ENCODE data around the gene NLRX1. TPM values are rescaled to one million over a fixed set of nuclear protein-coding genes. Genes with fewer than 3 reads are reported as not detected.

NLRX1 gene
- total RNA-seq, 1 experiment from 2014 or later = 6.7 TPM

GRCh38 chr11:119178166-119178680 is 9.7 kb downstream of the NLRX1 start:
- no TSS peak for BruUV-seq (replicated peaks)
- H3K36me3 Mint-ChIP-seq (ENCODE audit: insufficient read depth, unreplicated experiment) = no peaks in the 10 kb centered on the region
- CTCF ChIA-PET = no interaction called here
- intact Hi-C loops (cut with micrococcal nuclease; ENCODE audit: unreplicated experiment) = no loop called here
- no peaks in the 10 kb centered on the region for H3K4me1 Mint-ChIP-seq (ENCODE audit: low read depth, unreplicated experiment)
- no peaks in the 10 kb centered on the region for H3K9me3 Mint-ChIP-seq (ENCODE audit: low read depth, unreplicated experiment)
- TF ChIP-seq, protein P1, sequence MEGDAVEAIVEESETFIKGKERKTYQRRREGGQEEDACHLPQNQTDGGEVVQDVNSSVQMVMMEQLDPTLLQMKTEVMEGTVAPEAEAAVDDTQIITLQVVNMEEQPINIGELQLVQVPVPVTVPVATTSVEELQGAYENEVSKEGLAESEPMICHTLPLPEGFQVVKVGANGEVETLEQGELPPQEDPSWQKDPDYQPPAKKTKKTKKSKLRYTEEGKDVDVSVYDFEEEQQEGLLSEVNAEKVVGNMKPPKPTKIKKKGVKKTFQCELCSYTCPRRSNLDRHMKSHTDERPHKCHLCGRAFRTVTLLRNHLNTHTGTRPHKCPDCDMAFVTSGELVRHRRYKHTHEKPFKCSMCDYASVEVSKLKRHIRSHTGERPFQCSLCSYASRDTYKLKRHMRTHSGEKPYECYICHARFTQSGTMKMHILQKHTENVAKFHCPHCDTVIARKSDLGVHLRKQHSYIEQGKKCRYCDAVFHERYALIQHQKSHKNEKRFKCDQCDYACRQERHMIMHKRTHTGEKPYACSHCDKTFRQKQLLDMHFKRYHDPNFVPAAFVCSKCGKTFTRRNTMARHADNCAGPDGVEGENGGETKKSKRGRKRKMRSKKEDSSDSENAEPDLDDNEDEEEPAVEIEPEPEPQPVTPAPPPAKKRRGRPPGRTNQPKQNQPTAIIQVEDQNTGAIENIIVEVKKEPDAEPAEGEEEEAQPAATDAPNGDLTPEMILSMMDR (IDR thresholded peaks at IDR 0.05; ENCODE audit: unreplicated experiment) = no peak
- no peak overlapping the region for H3K27ac Mint-ChIP-seq (ENCODE audit: unreplicated experiment)
- no peak for DNase-seq
- no peak overlapping the region for H3K4me3 Mint-ChIP-seq (ENCODE audit: low read depth, unreplicated experiment)
- H3K27me3 Mint-ChIP-seq (ENCODE audit: unreplicated experiment) = no peaks in the 10 kb centered on the region

GRCh38 chr11:119179342-119179741 is 10.8 kb downstream of the NLRX1 start:
- no TSS peak for BruUV-seq (replicated peaks)
- CTCF ChIA-PET = interaction anchor here (0.5 kb wide), 1 partner anchor 18 kb away, joined by 3 read pairs; no protein-coding TSS in a partner anchor
- H3K27ac Mint-ChIP-seq (ENCODE audit: unreplicated experiment) = no peak overlapping the region

DNA sequence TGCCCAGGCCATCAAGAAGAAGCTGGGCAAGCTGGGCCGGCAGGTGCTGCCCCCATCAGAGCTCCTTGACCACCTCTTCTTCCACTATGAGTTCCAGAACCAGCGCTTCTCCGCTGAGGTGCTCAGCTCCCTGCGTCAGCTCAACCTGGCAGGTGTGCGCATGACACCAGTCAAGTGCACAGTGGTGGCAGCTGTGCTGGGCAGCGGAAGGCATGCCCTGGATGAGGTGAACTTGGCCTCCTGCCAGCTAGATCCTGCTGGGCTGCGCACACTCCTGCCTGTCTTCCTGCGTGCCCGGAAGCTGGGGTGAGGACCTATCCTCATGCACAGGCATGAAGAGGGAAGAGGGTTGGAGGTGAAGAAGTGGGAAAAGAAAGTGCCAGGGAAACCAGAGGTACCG is 11.5 kb downstream of the NLRX1 start:
- CTCF ChIA-PET = interaction anchor here (0.5 kb wide), 1 partner anchor 18 kb away, joined by 3 read pairs; no protein-coding TSS in a partner anchor
- intact Hi-C loops (cut with micrococcal nuclease; ENCODE audit: unreplicated experiment) = no loop called here
- TF ChIP-seq, protein P1 (IDR thresholded peaks at IDR 0.05; ENCODE audit: unreplicated experiment) = no peak
- no peak for DNase-seq
- no peaks in the 10 kb centered on the region for H3K4me1 Mint-ChIP-seq (ENCODE audit: low read depth, unreplicated experiment)
- H3K27ac Mint-ChIP-seq (ENCODE audit: unreplicated experiment) = no peak overlapping the region
- no peaks in the 10 kb centered on the region for H3K36me3 Mint-ChIP-seq (ENCODE audit: insufficient read depth, unreplicated experiment)
- H3K4me3 Mint-ChIP-seq (ENCODE audit: low read depth, unreplicated experiment) = no peak overlapping the region
- BruUV-seq (replicated peaks) = no TSS peak
- no peaks in the 10 kb centered on the region for H3K9me3 Mint-ChIP-seq (ENCODE audit: low read depth, unreplicated experiment)
- H3K27me3 Mint-ChIP-seq (ENCODE audit: unreplicated experiment) = peaks cover under 1% of the 10 kb centered on the region

More at GRCh38 chr11:119179342-119179741, 10.8 kb downstream of the NLRX1 start:
- no peak for DNase-seq
- Mint-ChIP-seq H3K4me1 (ENCODE audit: low read depth, unreplicated experiment) (no peaks in the 10 kb centered on the region), H3K4me3 (ENCODE audit: low read depth, unreplicated experiment) (no peak overlapping the region), H3K27me3 (ENCODE audit: unreplicated experiment) (no peaks in the 10 kb centered on the region), H3K9me3 (ENCODE audit: low read depth, unreplicated experiment) (no peaks in the 10 kb centered on the region), H3K36me3 (ENCODE audit: insufficient read depth, unreplicated experiment) (no peaks in the 10 kb centered on the region)
- intact Hi-C loops (cut with micrococcal nuclease; ENCODE audit: unreplicated experiment) = no loop called here
- TF ChIP-seq, protein P1 (IDR thresholded peaks at IDR 0.05; ENCODE audit: unreplicated experiment) = no peak

- Mint-ChIP-seq H3K27me3 (ENCODE audit: unreplicated experiment) (peaks cover 11% of the 10 kb centered on the region), H3K27ac (ENCODE audit: unreplicated experiment) (no peak overlapping the region), H3K4me1 (ENCODE audit: low read depth, unreplicated experiment) (peaks cover 9% of the 10 kb centered on the region), H3K36me3 (ENCODE audit: insufficient read depth, unreplicated experiment) (no peaks in the 10 kb centered on the region), H3K9me3 (ENCODE audit: low read depth, unreplicated experiment) (no peaks in the 10 kb centered on the region), H3K4me3 (ENCODE audit: low read depth, unreplicated experiment) (no peak overlapping the region)
- intact Hi-C loops (cut with micrococcal nuclease; ENCODE audit: unreplicated experiment) = no loop called here
- CTCF ChIA-PET = interaction anchor here (0.6 kb wide), 1 partner anchor 242 kb away, joined by 3 read pairs; the partner anchor contains the start of gene THY1
- TF ChIP-seq, protein P1 (IDR thresholded peaks at IDR 0.05; ENCODE audit: unreplicated experiment) = no peak
- BruUV-seq (replicated peaks) = no TSS peak
- DNase-seq = no peak
Observed at GRCh38 chr11:119180729-119181676, 12.5 kb downstream of the NLRX1 start.

Data from Calu3 (cell line).